WTC11 (cell line): ENCODE results near the gene SYDE2.
"Not testable (repeated sequence)": the region's sequence is repeated elsewhere in the genome, so short reads cannot be mapped to it uniquely, and the experiment has no call there.

Experiments
- CTCF ChIP-seq: fragments of 200-600 bp; IDR thresholded peaks from 2 replicates; pipeline ENCODE4 v1.8.0; 2022; ENCODE audit warnings: antibody characterized with exemption
- FOXJ3 ChIP-seq: sonication (generic); formaldehyde crosslinking; IDR thresholded peaks from 2 replicates; pipeline ENCODE4 v1.9.0; 2021; ENCODE audit warnings: missing genetic modification reagents, mild to moderate bottlenecking, borderline replicate concordance
- TEAD1 ChIP-seq: sonication (generic); formaldehyde crosslinking; IDR thresholded peaks from 2 replicates; pipeline ENCODE4 v1.8.0; 2022; ENCODE audit warnings: mild to moderate bottlenecking, missing genetic modification reagents

- not testable (repeated sequence) for TF ChIP-seq CTCF; TEAD1 (CRISPR knock-in tag); FOXJ3 (CRISPR knock-in tag)
These were observed 54.4 kb downstream of the SYDE2 start for GRCh38 chr1:85146298-85146971.
